ENCODE data around the gene UGT1A8. TPM values are rescaled to one million over a fixed set of nuclear protein-coding genes. Genes with fewer than 3 reads are reported as not detected.
A peak's percentile ranks its signal among the peaks of the same experiment; 100 is the strongest.

UGT1A8 gene
- total RNA-seq, 1 donor from 2014 or later, result 4.4 TPM

DNA sequence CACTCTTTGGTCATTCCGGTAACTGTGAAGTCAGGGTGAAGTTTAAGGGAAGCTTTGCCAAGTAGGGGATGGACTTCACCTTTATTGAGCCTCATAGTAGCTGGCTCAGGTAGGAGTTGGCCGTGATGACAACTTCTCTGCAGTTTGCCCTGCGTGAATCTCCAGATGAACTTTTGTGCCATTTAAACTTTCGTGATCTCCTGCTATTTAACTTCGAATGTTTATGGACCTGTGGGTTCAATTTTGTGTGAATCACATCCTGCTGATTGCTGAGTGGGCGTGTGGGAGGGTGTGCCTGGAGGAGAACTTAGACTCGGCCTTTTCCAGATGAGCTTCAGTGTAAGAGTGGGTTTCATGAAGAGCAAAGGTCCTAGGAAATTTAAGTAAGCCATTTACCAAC, 146.8 kb downstream of the UGT1A8 start:
- DNase-seq (ENCODE audit: low spot score), result no peak

DNA sequence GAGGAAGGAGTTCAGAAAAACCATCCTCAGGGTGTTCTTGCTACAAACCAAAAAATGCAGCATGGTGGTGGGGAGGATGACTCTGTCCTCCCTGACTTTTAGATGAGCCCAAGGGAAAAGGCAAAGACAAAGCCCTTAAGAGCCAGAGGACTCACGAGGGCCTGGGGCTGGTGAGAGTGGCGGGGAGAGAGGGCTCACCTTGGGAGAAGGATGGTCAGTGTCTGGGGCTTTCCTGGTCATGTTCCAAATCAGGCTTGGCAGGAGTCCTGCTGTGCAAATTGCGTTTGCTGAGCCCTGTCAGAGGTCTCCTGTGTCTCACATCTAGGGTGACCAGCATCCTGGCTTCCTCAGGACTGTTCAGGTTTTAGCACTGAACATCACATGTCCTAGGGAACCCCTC, 147.3 kb downstream of the UGT1A8 start:
- DNase-seq (ENCODE audit: low spot score), result no peak

- DNase-seq (ENCODE audit: low spot score), result no peak
Observed at GRCh38 chr2:233766416-233766815, 149.0 kb downstream of the UGT1A8 start.

- DNase-seq (ENCODE audit: low spot score), result no peak
Observed at GRCh38 chr2:233768076-233768475, 150.6 kb downstream of the UGT1A8 start.

- no peak for DNase-seq (ENCODE audit: low spot score)
Observed at GRCh38 chr2:233769260-233769659, 151.8 kb downstream of the UGT1A8 start.

DNA sequence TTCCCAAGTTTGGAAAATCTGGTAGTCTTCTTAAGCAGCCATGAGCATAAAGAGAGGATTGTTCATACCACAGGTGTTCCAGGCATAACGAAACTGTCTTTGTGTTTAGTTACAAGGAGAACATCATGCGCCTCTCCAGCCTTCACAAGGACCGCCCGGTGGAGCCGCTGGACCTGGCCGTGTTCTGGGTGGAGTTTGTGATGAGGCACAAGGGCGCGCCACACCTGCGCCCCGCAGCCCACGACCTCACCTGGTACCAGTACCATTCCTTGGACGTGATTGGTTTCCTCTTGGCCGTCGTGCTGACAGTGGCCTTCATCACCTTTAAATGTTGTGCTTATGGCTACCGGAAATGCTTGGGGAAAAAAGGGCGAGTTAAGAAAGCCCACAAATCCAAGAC, 154.7 kb downstream of the UGT1A8 start:
- DNase-seq (ENCODE audit: low spot score), result no peak

- DNase-seq (ENCODE audit: low spot score), result no peak
Observed at GRCh38 chr2:233772583-233772982, 155.2 kb downstream of the UGT1A8 start.

- DNase-seq (ENCODE audit: low spot score), result no peak
Observed at GRCh38 chr2:233773854-233774253, 156.4 kb downstream of the UGT1A8 start.

DNA sequence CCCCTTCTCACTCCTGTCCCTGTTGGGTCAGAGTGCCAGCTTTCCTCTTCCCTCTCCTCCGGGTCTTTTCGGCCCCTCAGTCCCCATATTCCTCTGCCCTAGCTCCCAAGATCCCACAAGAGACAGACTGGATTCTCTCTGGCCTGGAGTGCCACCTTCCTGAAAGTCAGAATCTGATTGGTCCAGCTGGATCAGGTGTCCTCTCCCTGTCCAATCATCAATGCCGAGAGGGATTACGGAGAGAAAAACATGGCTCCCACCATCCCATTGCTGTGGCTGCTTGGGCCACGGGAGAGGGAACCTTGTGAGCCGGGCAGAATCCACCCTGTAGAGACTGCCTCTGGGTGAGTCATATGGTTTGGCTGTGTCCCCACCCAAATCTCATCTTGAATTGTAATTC, 158.0 kb downstream of the UGT1A8 start:
- no peak for DNase-seq (ENCODE audit: low spot score)

GRCh38 chr2:233778030-233778429, 160.6 kb downstream of the UGT1A8 start, which contains the start of gene MROH2A:
TSS of gene MROH2A (plus strand) at chr2:233778330. CDS start at chr2:233779359, 1,029 bp downstream.
- DNase-seq (ENCODE audit: low spot score), result no peak

DNA sequence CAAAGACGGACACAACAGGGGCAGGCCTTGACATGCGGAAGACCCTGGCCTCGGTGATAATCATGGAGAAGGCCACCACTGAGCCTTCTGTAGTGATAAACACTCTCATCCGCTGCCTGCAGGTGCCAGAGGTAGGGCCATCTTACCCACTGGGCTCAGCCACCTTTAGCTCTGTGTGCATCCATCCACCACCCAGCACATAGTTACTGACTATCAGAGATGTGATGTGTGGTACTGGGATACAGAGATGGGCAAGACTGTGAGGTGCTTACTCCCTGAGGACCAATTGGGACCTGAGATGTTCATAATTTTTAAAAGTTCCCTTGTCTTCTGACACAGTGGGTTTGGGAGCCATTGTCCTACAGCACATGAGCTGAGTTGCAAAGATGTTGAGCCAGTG, 162.3 kb downstream of the UGT1A8 start:
- DNase-seq (ENCODE audit: low spot score), result no peak

GRCh38 chr2:233780771-233781170, 163.3 kb downstream of the UGT1A8 start:
- no peak for DNase-seq (ENCODE audit: low spot score)

DNA sequence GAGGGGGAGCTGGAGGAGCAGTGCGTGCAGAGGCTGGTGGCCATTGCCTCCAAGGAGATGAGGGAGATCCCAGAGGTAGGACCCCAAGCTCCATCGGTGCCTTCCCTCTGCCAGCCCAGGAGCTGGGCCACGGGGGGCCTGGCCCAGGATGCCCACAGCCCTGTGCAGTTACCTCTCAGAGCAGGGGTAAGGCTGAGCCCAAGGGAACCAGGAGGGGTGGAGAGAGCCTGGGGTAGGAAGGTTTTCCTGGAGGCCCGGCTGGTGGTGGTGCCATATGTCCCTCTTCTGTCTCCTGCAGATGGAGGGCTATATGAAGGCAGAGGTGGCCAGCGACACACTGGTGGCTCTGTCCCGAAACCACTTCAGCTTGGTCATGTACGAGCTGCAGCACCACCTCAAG, 172.1 kb downstream of the UGT1A8 start:
- DNase-seq (ENCODE audit: low spot score), result no peak

DNA sequence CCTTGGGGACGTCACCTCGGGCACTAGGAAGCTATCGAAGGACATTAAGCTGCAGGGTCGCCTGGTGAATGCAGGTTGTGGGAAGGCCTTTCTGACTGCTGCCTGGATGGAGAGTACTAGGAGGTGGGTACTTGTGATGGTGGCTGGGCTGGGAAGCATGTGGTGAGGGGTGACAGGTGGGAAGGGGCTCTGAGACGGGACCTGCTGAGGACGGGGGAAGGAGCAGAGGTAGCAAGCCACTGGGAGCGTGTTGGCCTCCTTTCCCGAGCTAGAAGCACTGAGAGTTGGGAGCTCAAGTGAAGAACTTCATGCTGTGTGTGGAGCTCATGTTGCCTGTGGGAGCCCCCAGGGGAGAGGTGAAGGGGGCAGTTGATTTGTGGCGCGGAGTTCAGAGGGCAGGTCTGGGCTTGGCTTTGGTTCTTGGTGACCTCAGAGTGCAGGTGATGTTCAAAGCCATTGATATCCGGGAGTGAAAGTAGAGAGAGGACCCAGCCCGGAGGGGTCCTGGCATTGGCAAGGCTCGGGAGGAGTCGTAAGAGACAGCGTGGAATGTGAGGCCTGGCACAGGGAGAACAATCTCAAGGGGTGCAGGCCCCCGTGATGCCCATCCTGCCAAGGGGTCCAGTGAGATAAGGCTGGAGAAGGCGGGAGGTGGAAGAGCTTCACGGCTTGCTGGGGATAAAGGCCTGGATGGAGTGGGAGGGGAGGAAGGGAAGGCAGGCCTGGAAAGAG, 173.9 kb downstream of the UGT1A8 start:
- no peak for DNase-seq (ENCODE audit: low spot score)

- DNase-seq (ENCODE audit: low spot score), result no peak
Observed at GRCh38 chr2:233791883-233792329, 174.5 kb downstream of the UGT1A8 start.

DNA sequence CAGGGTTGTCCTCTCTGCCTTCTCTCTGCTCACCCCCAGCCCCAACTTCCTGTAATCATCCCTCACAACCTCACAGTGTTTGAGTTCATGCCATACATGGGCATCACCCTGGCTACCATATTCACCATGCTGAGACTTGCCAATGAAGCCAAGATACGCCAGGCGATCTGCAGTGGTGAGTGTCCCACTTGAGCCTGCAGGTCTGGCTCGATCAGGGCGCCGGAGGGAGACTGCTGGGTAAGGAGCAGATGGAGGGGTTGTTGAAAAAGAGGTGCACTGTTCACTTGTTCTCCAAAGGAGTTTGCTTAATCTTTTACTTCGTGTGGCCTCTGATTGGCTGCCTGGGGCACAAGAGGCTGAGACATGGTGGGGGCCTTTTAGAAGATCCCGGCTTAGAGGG, 175.3 kb downstream of the UGT1A8 start:
- DNase-seq (ENCODE audit: low spot score), result no peak

GRCh38 chr2:233793465-233794127, 176.2 kb downstream of the UGT1A8 start:
- no peak for DNase-seq (ENCODE audit: low spot score)

GRCh38 chr2:233794128-233794658, 176.8 kb downstream of the UGT1A8 start:
- DNase-seq (ENCODE audit: low spot score), result no peak

GRCh38 chr2:233795735-233796171, 178.3 kb downstream of the UGT1A8 start:
- DNase-seq (ENCODE audit: low spot score), result no peak

DNA sequence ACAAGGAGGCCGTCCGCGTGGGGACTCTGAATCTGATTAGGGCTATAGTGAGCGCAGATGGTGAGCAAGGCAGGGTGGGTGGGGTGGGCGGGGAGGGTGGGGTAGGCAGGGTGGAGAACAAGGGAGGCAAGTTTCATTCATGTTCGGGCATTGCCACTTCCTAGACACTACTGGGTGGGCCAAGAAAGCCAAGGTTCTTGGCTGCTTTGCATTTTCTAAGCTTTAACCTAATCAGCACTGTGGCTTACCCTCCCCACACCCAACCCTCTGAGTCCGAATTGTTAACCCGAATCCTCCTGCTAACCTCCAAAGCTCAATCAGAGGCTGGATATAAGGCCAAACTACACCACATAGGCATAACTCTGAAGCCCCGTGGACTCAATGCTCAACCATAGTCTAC, 178.8 kb downstream of the UGT1A8 start:
- no peak for DNase-seq (ENCODE audit: low spot score)

DNA sequence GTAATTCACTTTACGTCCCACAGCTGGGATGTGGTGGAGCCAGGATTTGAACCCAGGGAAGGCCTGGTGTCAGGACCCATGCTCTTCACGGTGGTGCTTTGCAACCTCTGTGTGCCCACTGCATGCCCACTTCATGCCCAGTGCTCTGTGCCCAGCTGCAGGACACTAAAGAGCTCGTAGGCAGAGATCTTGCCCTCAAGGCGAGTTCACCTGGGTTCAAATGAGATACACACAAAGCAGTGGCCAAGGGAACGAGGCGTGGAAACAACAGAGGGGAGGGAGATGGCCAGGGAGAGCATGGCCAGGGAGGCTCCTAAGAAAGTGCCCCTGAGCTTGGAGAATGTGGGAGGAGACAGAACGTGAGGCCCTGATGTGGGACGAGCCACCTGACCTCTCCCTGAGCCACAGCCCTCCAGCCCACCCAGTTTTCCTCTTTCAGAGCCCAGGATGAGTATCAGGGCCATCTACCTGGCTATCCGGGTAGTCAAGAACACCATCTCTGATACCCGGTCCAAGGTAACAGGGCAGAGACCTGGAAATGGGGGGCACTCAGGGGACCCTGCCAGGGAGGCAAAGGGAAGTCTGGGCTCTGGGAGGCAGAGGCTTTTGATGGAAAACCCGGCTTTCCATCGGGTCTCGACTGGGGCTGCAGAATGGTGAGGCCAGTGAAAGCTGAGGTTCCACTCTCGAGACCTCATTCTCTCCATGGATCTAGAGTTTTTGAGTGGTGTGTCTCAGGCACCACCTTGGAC, 181.1 kb downstream of the UGT1A8 start:
- peak; percentile 25 for DNase-seq (ENCODE audit: low spot score)

DNA sequence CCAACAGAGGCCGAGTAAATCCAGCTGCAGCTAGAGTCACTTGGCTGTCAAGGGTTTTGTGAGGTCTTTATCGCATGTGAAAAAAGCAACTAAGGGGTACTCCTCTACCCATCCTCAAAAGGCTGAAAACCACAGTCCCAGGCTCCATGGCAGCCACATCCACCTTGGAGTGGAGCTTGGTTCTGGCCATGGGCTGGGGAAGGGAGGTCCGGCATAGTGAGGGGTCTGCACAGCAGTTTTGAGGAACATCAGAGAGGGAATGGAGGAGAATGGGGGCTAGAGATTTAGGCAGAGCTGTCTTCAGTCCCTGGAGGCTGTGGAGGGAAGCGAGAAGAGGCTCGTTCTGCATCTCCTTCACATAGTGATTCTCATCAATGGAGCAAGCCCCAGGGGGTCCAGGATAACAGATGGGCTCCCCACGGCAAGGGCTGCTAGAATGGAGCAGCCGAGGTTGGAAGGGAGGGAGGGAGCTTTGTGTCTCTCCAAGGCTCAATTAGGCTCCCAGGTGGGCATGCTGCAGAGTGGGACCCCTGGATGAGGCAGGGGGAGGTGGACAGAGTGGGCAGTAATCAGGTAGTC, 181.7 kb downstream of the UGT1A8 start:
- DNase-seq (ENCODE audit: low spot score), result peak; percentile 37

Data from ureter (tissue), 1 donor.